HCT116 (cell line): ENCODE measurements around the gene SOBP. TPM values are rescaled to one million over a fixed set of nuclear protein-coding genes. Genes with fewer than 3 reads are reported as not detected.

Experiments
- ATAC-seq: fragments of 200-7000 bp; cut with Tn5 transposase; 2 replicates; pipeline ENCODE4 v1.9.1; 2020; ENCODE audit warnings: mild to moderate bottlenecking, moderate library complexity
- BruUV-seq: library from RNA; stranded (reverse); fragments of 400-500 nt; replicated peaks from 2 replicates; lab custom pipeline; 2021; lab: Mats Ljungman, UMichigan
- CTCF ChIA-PET: fragments of 300-600 bp; sonication (Branson Sonifier 250); formaldehyde crosslinking; loops from one replicate; lab custom pipeline; 2021; ENCODE audit warnings: antibody characterized with exemption; lab: Charles Lee
- POLR2A ChIA-PET: fragments of 300-600, 350-600 bp; sonication (Branson Sonifier 250); formaldehyde crosslinking; loops from one replicate; lab custom pipeline; 2021; ENCODE audit warnings: antibody characterized with exemption; lab: Charles Lee
- RAD21 ChIA-PET, 2 experiments: fragments of 300-600 bp; sonication (Branson Sonifier 250); formaldehyde crosslinking; loops; one replicate each; lab custom pipeline; 2023; ENCODE audit warnings: low total read pairs in 2 of 2; ENCODE audit not compliant: uncharacterized antibody in 2 of 2, unreplicated experiment in 2 of 2, low non-redundant PET in 1 of 2; lab: Charles Lee
- DNase-seq: peaks from one replicate; pipeline ENCODE4 v3.0.0-alpha.2; 2010; ENCODE audit warnings: low read depth, low spot score
- H2AFZ ChIP-seq: fragments of 200-600 bp; shearing (Covaris generic), sonication (generic); 2 replicates; pipeline ENCODE4 v1.6.1; 2017; ENCODE audit warnings: low read depth, mixed run types, mixed read lengths, antibody characterized with exemption, low read length; ENCODE audit not compliant: poor library complexity, severe bottlenecking
- H3K27ac ChIP-seq: 2 replicates; pipeline ENCODE4 v1.5.1; 2012; ENCODE audit warnings: low read depth, low read length
- H3K27me3 ChIP-seq: fragments of 200-600 bp; sonication (generic); 2 replicates; pipeline ENCODE4 v1.6.1; 2016; ENCODE audit warnings: mixed run types, low read length, mixed read lengths; ENCODE audit not compliant: insufficient read depth
- H3K36me3 ChIP-seq, 2 experiments: fragments of 200-500 bp in 1 of 2; fragments of 200-600 bp in 1 of 2; sonication (Bioruptor generic) in 1 of 2; sonication (generic) in 1 of 2; 2 replicates each; pipeline versions ENCODE4 v1.5.1 to v1.6.1; 2014 to 2016; ENCODE audit warnings: low read length in 2 of 2, inconsistent platforms in 1 of 2, mixed read lengths in 1 of 2, mixed run types in 1 of 2; ENCODE audit not compliant: insufficient read depth in 2 of 2, control insufficient read depth in 1 of 2
- H3K4me1 ChIP-seq, 2 experiments: fragments of 200-600 bp in 1 of 2; sonication (generic) in 1 of 2; 2 replicates each; pipeline versions ENCODE4 v1.5.1 to v1.6.1; 2012 to 2017; ENCODE audit warnings: low read length in 2 of 2, inconsistent platforms in 1 of 2, mild to moderate bottlenecking in 1 of 2, mixed read lengths in 1 of 2, mixed run types in 1 of 2, moderate library complexity in 1 of 2; ENCODE audit not compliant: insufficient read depth in 2 of 2, control insufficient read depth in 1 of 2
- H3K4me2 ChIP-seq: fragments of 200-600 bp; sonication (generic); 2 replicates; pipeline ENCODE4 v1.6.1; 2017; ENCODE audit warnings: mixed run types, low read length, mixed read lengths
- H3K4me3 ChIP-seq, 2 experiments: fragments of 200-600 bp in 1 of 2; sonication (generic) in 1 of 2; replicated peaks in 1 of 2; 2 replicates each; pipeline ENCODE4 v1.5.1; 2011 to 2016; ENCODE audit warnings: low read length in 2 of 2, control low read depth in 1 of 2, low read depth in 1 of 2, mild to moderate bottlenecking in 1 of 2, mixed read lengths in 1 of 2, mixed run types in 1 of 2
- H3K79me2 ChIP-seq: fragments of 200-600 bp; sonication (generic); 2 replicates; pipeline ENCODE4 v1.6.1; 2017; ENCODE audit warnings: mild to moderate bottlenecking, mixed run types, low read length, moderate library complexity, mixed read lengths; ENCODE audit not compliant: insufficient read depth
- H3K9ac ChIP-seq: fragments of 200-600 bp; sonication (generic); 2 replicates; pipeline ENCODE4 v1.6.1; 2016; ENCODE audit warnings: low read length, mixed read lengths
- H3K9me2 ChIP-seq: fragments of 200-600 bp; sonication (generic), shearing (Covaris generic); 2 replicates; pipeline ENCODE4 v1.6.1; 2017; ENCODE audit warnings: mixed run types, mild to moderate bottlenecking, moderate library complexity; ENCODE audit not compliant: insufficient read depth
- H3K9me3 ChIP-seq, 2 experiments: fragments of 200-500 bp in 1 of 2; fragments of 200-600 bp in 1 of 2; sonication (Bioruptor generic) in 1 of 2; sonication (generic) in 1 of 2; 2 replicates each; pipeline ENCODE4 v1.6.1; 2014 to 2017; ENCODE audit warnings: low read length in 2 of 2, mixed read lengths in 2 of 2, inconsistent platforms in 1 of 2, low read depth in 1 of 2, mild to moderate bottlenecking in 1 of 2, mixed run types in 1 of 2, moderate library complexity in 1 of 2; ENCODE audit not compliant: control insufficient read depth in 1 of 2, insufficient read depth in 1 of 2
- H4K20me1 ChIP-seq: fragments of 200-600 bp; sonication (generic), shearing (Covaris generic); 2 replicates; pipeline ENCODE4 v1.6.1; 2017; ENCODE audit warnings: mixed run types, mild to moderate bottlenecking, moderate library complexity; ENCODE audit not compliant: insufficient read depth
- ATF3 ChIP-seq: IDR thresholded peaks from 2 replicates; pipeline ENCODE4 v1.6.1; 2012
- CEBPB ChIP-seq: IDR thresholded peaks from 2 replicates; pipeline ENCODE4 v1.6.1; 2012; ENCODE audit warnings: low read depth
- CTCF ChIP-seq, 3 experiments: fragments of 200-600 bp in 1 of 3; sonication (generic) in 1 of 3; IDR thresholded peaks in 2 of 3; conservative IDR thresholded peaks in 1 of 3; 2 replicates each; pipeline ENCODE4 v1.5.1; 2012 to 2017; ENCODE audit warnings: low read depth in 2 of 3, low read length in 2 of 3, antibody characterized with exemption in 1 of 3, borderline replicate concordance in 1 of 3, control low read depth in 1 of 3, mild to moderate bottlenecking in 1 of 3, mixed read lengths in 1 of 3, mixed run types in 1 of 3, moderate library complexity in 1 of 3; ENCODE audit not compliant: insufficient read depth in 1 of 3
- EGR1 ChIP-seq: IDR thresholded peaks from 2 replicates; pipeline ENCODE4 v1.6.1; 2012; ENCODE audit warnings: low read depth
- ELF1 ChIP-seq: IDR thresholded peaks from 2 replicates; pipeline ENCODE4 v1.6.1; 2012; ENCODE audit warnings: low read depth, borderline replicate concordance
- EZH2phosphoT487 ChIP-seq: fragments of 200-600 bp; IDR thresholded peaks from 2 replicates; pipeline ENCODE4 v1.6.1; 2018; ENCODE audit warnings: antibody characterized with exemption, borderline replicate concordance
- FOSL1 ChIP-seq: IDR thresholded peaks from 2 replicates; pipeline ENCODE4 v1.6.1; 2012; ENCODE audit warnings: low read depth
- JUND ChIP-seq: IDR thresholded peaks from 2 replicates; pipeline ENCODE4 v1.6.1; 2012
- MAX ChIP-seq: IDR thresholded peaks from 2 replicates; pipeline ENCODE4 v1.6.1; 2012
- POLR2A ChIP-seq: IDR thresholded peaks from 2 replicates; pipeline ENCODE4 v1.7.0; 2011; ENCODE audit warnings: borderline replicate concordance; ENCODE audit not compliant: insufficient read depth, insufficient read length; ENCODE audit errors: extremely low read depth
- POLR2AphosphoS5 ChIP-seq: IDR thresholded peaks from 2 replicates; pipeline ENCODE4 v1.6.1; 2011; ENCODE audit warnings: mild to moderate bottlenecking, low read depth, low read length, moderate library complexity
- REST ChIP-seq: IDR thresholded peaks from 2 replicates; pipeline ENCODE4 v1.6.1; 2012; ENCODE audit warnings: low read depth
- SIN3A ChIP-seq: IDR thresholded peaks from 2 replicates; pipeline ENCODE4 v1.6.1; 2012; ENCODE audit warnings: low read depth
- SP1 ChIP-seq: IDR thresholded peaks from 2 replicates; pipeline ENCODE4 v1.6.1; 2012; ENCODE audit warnings: low read depth
- SRF ChIP-seq: IDR thresholded peaks from 2 replicates; pipeline ENCODE4 v1.6.1; 2012; ENCODE audit warnings: low read depth
- YY1 ChIP-seq: IDR thresholded peaks from 2 replicates; pipeline ENCODE4 v1.6.1; 2011; ENCODE audit warnings: low read length, low read depth, moderate library complexity, mild to moderate bottlenecking; ENCODE audit not compliant: insufficient replicate concordance; ENCODE audit errors: extremely low read depth
- ZBTB33 ChIP-seq: IDR thresholded peaks from 2 replicates; pipeline ENCODE4 v1.6.1; 2011; ENCODE audit warnings: mild to moderate bottlenecking, low read length, moderate library complexity; ENCODE audit not compliant: insufficient replicate concordance; ENCODE audit errors: extremely low read depth
- ZFX ChIP-seq: fragments of 450-650 bp; IDR thresholded peaks from 2 replicates; pipeline ENCODE4 v1.6.1; 2017
- ZNF274 ChIP-seq: fragments of 200-500 bp; sonication (Bioruptor generic); IDR thresholded peaks from 2 replicates; pipeline ENCODE4 v1.6.1; 2014; ENCODE audit warnings: mild to moderate bottlenecking, low read depth, low read length, inconsistent platforms
- intact Hi-C: fragments of 100-400 bp; cut with micrococcal nuclease; formaldehyde crosslinking; loops from 2 replicates; pipeline ENCODE4 v1.10.0; 2022
- total RNA-seq: library from RNA; stranded (reverse); gene quantifications from one replicate; pipeline ENCODE4 v1.2.1, GENCODE V29; 2021; ENCODE audit not compliant: unreplicated experiment

SOBP gene
- total RNA-seq, 1 experiment from 2014 or later = 2.6 TPM

GRCh38 chr6:107653861-107654394 lies 164.0 kb downstream of the SOBP start:
- Histone ChIP-seq H2AFZ (no peak overlapping the region), H4K20me1 (no peaks in the 10 kb centered on the region), H3K4me1 (peaks cover 0 to 1% of the 10 kb centered on the region in 2 experiments; a peak in 2 of 4 replicates), H3K36me3 (no peaks in the 10 kb centered on the region), H3K9me2 (no peaks in the 10 kb centered on the region), H3K4me2 (no peak overlapping the region), H3K79me2 (no peaks in the 10 kb centered on the region), H3K4me3 (no peak overlapping the region), H3K27me3 (no peaks in the 10 kb centered on the region), H3K9me3 (no peaks in the 10 kb centered on the region), H3K9ac (no peak overlapping the region), H3K27ac (no peak overlapping the region)
- TF ChIP-seq FOSL1 (no peak), POLR2AphosphoS5 (no peak), ELF1 (no peak), POLR2A (no peak), ZBTB33 (no peak), SP1 (no peak), CTCF (IDR thresholded peaks at IDR 0.05 in 2 of 3, conservative IDR thresholded peaks at IDR 0.05 in 1 of 3; ENCODE audit: borderline replicate concordance in 1 of 3, insufficient read depth in 1 of 3, low read depth in 2 of 3, low read length in 2 of 3) (no peak), REST (no peak), MAX (no peak), EGR1 (no peak), SIN3A (no peak), JUND (no peak), EZH2phosphoT487 (no peak), ZNF274 (no peak), CEBPB (no peak), SRF (no peak), ZFX (no peak), YY1 (no peak), ATF3 (no peak)
- CTCF ChIA-PET = no interaction called here
- intact Hi-C loops = no loop called here
- no peak for ATAC-seq
- BruUV-seq = no TSS peak
- RAD21 ChIA-PET = no interaction called here
- POLR2A ChIA-PET = no interaction called here
- DNase-seq = no peak
